GM18907 (cell line): ENCODE results near the gene ADAMTS5.

ENCODE experiments used
- ATAC-seq: cut with Tn5 transposase; IDR thresholded peaks from one replicate; pipeline ENCODE4 v1.9.1; 2021; ENCODE audit warnings: mild to moderate bottlenecking, moderate library complexity; ENCODE audit not compliant: unreplicated experiment

The ADAMTS5 gene

DNA sequence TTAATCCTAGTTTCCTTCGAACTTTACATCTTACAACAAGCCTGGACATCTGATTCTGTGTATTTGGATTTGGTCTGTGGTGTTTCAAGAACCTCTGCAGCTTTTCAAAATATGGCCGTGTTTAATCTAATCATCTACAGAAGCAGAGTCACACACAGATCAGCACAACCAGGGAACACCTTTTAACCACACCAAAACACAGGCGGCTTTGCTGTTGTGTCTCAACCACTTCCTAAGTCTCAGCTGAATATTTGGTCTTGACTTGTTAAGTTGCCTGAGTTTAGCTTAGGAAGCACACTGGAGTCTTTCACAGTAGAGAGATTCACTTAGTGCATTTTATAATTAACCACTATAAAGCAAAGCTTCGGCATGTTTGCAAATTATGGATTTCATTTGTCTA is 17.1 kb downstream of the ADAMTS5 start:
- no peak for ATAC-seq

DNA sequence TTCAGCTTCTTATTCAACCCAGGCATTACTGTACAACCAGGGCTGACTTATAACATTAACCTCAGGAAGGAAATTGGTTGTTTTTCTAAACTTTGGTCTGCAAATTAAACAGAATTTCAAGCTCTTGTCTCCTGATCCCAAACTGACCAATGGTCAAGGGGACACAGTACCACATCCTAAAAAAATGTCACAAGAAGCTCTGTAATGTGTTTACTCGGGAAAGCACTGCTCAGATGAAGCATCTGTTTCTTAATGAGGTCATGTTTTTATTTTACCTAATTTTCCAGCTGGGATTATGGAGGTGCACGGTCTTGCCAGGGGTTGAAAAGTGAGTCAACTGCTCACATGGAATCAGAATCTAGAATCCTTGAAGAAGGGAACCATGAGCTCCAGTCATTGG is 18.7 kb downstream of the ADAMTS5 start:
- no peak for ATAC-seq

GRCh38 chr21:26946744-26947446 is 20.0 kb downstream of the ADAMTS5 start:
- ATAC-seq = no peak

DNA sequence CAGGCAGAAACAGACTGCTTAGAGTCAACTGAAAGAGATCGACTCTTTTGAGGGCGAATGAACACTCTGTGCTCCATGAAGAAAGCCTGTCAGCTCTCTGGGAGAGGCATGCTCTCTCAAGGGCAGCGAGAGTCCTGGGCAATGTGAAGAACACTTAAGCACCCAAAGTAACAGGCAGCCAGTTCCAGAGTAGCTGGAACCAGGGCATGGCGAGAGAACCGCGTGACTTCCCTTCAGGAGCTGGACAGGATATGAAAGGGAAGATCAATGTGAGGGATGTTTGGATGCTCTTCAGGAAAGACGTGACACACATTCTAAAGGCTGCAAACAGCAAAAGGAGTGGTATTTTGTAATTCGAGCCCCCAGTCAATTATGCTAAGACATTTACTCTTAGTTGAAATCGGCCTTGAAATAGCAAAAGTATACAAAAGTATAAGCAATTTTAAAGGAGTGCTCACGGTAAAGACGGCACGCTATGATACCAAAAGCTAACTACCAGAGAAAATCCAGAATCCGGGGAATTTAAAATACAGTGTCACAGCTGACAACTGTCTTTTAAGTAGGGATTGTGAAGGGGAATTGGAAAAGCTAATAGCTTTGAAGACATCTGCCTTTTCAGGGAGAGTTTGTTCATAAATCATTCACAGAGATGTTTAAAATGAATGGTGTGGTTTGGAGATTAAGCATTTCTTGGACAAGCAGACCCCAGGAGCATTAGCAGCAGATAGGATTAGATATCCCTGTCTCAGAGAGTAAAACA is 20.8 kb downstream of the ADAMTS5 start:
- ATAC-seq = no peak

- no peak for ATAC-seq
Observed at GRCh38 chr21:26943921-26944320, 23.0 kb downstream of the ADAMTS5 start.

- ATAC-seq = no peak
Observed at GRCh38 chr21:26941421-26941820, 25.5 kb downstream of the ADAMTS5 start.

GRCh38 chr21:26939601-26940111 is 27.2 kb downstream of the ADAMTS5 start:
- no peak for ATAC-seq

GRCh38 chr21:26936641-26937040 is 30.2 kb downstream of the ADAMTS5 start:
- ATAC-seq = no peak

DNA sequence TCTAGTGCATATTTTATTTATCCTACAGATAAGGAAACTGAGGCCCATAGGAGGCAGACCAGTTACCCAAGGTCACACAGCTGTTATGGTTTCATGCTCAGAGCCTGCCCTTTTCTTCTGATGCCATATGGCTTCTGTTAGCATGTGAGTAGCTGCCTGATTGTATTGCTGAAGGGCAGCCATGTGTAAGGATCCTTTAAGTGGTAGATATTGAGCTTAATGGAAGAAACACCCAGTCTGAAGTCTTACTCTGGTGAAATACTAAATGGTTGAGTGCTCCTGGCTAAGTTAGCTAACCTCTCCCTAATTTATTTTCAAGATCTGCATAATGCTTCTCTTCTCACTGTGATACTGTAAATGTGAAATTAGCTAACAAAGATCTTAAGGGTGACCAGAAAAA is 30.9 kb downstream of the ADAMTS5 start:
- no peak for ATAC-seq

DNA sequence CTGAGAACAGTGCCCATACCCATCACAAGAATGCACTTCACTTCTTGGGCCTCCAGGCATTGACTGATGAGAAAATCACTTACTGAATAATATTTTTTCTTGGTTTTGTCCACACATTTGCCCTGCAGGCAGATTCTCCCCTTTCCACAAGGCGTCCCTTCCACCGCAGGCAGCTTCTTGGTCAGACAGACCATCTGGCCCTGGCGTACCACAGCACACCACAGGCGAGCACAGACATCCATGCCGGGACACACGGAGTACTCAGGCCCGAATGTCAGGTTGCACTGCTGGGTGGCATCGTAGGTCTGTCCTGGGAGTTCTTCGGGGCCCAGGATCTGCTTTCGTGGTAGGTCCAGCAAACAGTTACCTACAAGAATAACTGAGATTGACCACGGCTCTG is 32.5 kb downstream of the ADAMTS5 start:
- no peak for ATAC-seq

- ATAC-seq = no peak
Observed at GRCh38 chr21:26933448-26933847, 33.4 kb downstream of the ADAMTS5 start.

DNA sequence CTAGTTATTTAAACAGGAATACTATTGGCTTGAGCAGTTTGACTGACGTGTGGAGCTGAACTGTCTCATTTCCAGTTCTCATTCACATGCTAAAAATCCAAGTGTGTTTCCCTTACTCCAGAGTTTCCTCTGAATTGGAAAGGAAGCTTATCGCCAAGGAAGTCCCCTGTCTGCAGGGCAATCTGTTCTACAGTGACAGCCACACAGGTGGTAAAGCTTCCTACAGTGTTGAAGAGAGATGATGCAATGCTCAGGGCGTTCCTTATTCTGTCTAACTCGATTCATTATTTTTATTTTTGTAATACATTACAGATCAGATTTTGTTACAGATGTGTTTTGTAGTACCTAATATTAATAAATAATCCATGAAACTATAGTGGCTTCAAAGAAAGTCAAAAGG is 41.3 kb downstream of the ADAMTS5 start:
- no peak for ATAC-seq

DNA sequence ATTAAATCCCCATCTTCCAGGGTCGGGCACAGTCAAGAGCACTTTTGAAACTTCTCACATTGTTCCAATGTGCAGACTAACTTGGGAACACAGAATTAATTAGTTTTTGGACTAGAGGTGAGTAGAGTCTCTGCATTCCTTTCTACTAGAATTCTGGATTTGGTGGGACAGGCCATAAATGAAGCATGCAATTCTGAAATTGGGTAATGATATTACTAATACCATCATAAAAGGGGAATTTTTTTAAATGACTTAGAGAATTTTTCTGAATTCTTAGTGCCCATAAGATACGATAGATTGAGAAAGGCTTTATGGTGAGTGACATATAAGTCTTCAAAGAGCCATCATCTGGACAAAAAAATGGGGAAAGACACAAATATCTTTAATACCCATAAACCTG is 41.8 kb downstream of the ADAMTS5 start:
- no peak for ATAC-seq

DNA sequence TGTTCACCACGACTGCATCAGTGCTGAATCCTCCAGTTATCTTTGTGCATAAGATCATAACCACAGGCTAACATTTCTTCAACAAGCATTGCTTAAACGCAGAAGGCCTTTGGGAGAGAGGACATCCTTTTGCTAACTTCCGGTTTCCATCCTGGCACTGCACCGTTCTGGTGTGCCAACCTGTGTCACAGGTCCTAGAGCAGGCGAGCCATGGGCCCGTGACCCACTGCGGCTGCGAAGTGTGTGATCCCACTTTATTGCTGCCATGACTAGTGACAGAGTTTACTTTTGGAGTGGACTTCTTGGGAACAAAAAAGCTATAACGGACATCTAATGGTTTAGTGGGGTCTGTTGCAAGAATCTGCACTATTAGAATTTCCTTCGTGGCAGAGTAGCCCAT is 42.9 kb downstream of the ADAMTS5 start:
- ATAC-seq = no peak

- no peak for ATAC-seq
Observed at GRCh38 chr21:26920055-26920454, 46.8 kb downstream of the ADAMTS5 start.

DNA sequence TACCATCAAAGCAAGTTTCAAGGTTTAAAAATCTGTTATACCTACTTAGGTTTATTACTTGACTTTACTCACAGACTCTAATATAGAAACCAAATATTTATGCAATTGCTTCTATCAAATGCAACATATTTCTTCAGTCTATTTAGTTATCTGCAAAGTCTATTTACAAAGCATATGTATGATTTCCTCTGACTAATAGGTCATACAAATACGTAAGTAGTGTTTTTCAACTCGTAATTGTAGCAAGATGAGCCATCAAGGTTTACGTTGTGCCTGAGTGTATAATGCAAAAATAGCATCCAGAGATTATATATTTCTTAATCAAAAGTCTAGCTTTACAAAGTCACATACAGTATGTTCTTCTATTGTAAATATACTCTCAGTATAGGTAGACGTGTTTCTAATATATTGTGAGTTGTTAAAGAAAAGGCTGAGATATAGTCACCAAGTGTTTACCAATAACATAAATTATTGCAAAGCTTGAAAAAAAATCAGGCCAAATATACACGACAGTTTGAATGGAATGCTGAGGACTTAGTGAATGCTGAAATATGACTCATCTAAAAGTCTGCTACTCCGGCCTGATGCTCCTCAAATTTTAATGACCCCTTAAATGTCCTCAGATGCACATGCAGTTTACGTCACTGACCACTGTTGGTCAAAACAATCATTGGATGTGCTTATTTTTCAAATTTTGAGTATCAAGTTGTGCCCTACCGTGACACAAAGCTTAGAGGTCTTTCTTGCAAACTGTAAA is 48.4 kb downstream of the ADAMTS5 start:
- ATAC-seq = no peak

- no peak for ATAC-seq
Observed at GRCh38 chr21:26916799-26917198, 50.1 kb downstream of the ADAMTS5 start.

DNA sequence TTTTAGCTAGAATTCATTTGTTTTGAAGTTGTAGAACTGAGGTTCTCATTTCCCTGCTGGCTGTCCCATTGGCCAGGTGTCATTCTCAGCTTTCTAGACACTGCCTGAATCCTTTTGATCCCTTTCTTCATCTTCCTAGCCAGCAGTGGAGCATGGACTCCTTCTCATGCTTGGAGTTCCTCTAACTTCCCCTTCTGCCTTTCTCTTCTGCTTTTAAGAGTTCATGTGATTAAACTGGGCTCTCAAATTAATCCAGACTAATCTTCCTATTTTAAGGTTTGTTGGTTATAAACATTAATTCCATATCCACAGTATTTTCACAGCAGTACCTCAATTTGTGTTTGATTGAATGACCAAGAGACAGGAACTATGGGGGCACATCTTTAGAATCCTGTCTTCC is 52.3 kb downstream of the ADAMTS5 start:
- ATAC-seq = no peak

GRCh38 chr21:26912466-26912865 is 54.4 kb downstream of the ADAMTS5 start:
- ATAC-seq = no peak

DNA sequence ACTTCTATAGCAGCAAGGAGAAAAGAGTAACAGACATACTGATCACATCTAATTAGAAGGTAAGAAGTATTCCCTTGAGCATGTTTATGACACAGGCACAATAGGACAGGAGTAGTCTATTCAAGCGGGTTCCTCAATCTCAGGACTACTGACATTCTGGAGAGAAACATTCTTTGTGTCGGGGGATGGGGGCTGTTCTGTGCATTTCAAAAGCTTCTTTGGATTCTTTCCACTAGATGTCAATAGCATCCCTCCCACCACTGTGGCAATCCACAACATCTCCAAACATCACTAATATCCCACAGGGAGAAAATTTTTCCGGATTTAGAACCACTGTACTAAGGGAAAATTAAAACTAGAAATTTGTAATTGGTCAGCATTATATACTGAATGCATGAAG is 56.9 kb downstream of the ADAMTS5 start:
- ATAC-seq = no peak

GRCh38 chr21:26900980-26901379 is 65.9 kb downstream of the ADAMTS5 start:
- no peak for ATAC-seq

- ATAC-seq = no peak
Observed at GRCh38 chr21:26892151-26892550, 74.7 kb downstream of the ADAMTS5 start.
